Colonic mucosa (tissue), 4 donors: ENCODE measurements around the gene KIF6. TPM values are rescaled to one million over a fixed set of nuclear protein-coding genes. Genes with fewer than 3 reads are reported as not detected.

Experiments
- DNase-seq: peaks from one replicate; pipeline ENCODE4 v3.0.0-alpha.2; 2020
- H3K27ac ChIP-seq: fragments of 200-600 bp; one replicate; pipeline ENCODE4 v1.8.0; 2021
- H3K27me3 ChIP-seq: fragments of 200-600 bp; one replicate; pipeline ENCODE4 v1.8.0; 2021
- H3K36me3 ChIP-seq: fragments of 200-600 bp; one replicate; pipeline ENCODE4 v1.8.0; 2021
- H3K4me1 ChIP-seq: fragments of 200-600 bp; one replicate; pipeline ENCODE4 v1.8.0; 2021; ENCODE audit warnings: mild to moderate bottlenecking
- H3K4me3 ChIP-seq: fragments of 200-600 bp; one replicate; pipeline ENCODE4 v1.8.0; 2021
- H3K9ac ChIP-seq, 2 donors: one replicate each; pipeline ENCODE4 v1.7.0; 2013; ENCODE audit warnings: control low read depth in 2 of 2, low read depth in 2 of 2, low read length in 2 of 2
- H3K9me3 ChIP-seq: fragments of 200-600 bp; one replicate; pipeline ENCODE4 v1.8.0; 2021
- CTCF ChIP-seq: fragments of 200-600 bp; IDR thresholded peaks from one replicate; pipeline ENCODE4 v1.8.0; 2022; ENCODE audit warnings: antibody characterized with exemption, mild to moderate bottlenecking
- intact Hi-C: fragments of 100-400 bp; cut with DNase I; formaldehyde crosslinking; loops from one replicate; pipeline ENCODE4 v1.14.1; 2022
- total RNA-seq, 2 donors: library from RNA; stranded (reverse); fragmentation: NEBNext Ultra II Directional in 1 of 2; extraction: Animal tissue kit (Norgen Biotek cat#: 25700) in 1 of 2; gene quantifications; one replicate each; pipeline ENCODE4 v1.2.1, GENCODE V29; 2021
- donor health status: healthy.
- donor health status: DM: no; HTN: no; CAD: no.
- donor health status: DM: no; HTN: no; CAD: no.

The KIF6 gene
- total RNA-seq, 2 donors from 2014 or later: 0.08 to 0.17 TPM

GRCh38 chr6:39343396-39343870, 381.8 kb downstream of the KIF6 start:
- TF ChIP-seq CTCF: no peak
- Histone ChIP-seq H3K27ac (no peak overlapping the region), H3K4me3 (no peak overlapping the region), H3K9ac (no peak overlapping the region), H3K4me1 (no peaks in the 10 kb centered on the region), H3K9me3 (no peaks in the 10 kb centered on the region), H3K27me3 (no peaks in the 10 kb centered on the region), H3K36me3 (no peaks in the 10 kb centered on the region)
- intact Hi-C loops: no loop called here
- DNase-seq: no peak

- Histone ChIP-seq H3K27me3 (no peaks in the 10 kb centered on the region), H3K27ac (no peak overlapping the region), H3K9ac (no peak overlapping the region), H3K9me3 (no peaks in the 10 kb centered on the region), H3K4me1 (no peaks in the 10 kb centered on the region), H3K4me3 (no peak overlapping the region), H3K36me3 (no peaks in the 10 kb centered on the region)
- no peak for TF ChIP-seq CTCF
- DNase-seq: no peak
- intact Hi-C loops: no loop called here
These were observed 382.4 kb downstream of the KIF6 start for GRCh38 chr6:39342692-39343395.

GRCh38 chr6:39341937-39342336, 383.3 kb downstream of the KIF6 start:
- H3K9ac ChIP-seq: no peak overlapping the region
- H3K4me3 ChIP-seq: no peak overlapping the region
- no peak for TF ChIP-seq CTCF
- intact Hi-C loops: no loop called here
- H3K9me3 ChIP-seq: no peaks in the 10 kb centered on the region
- no peaks in the 10 kb centered on the region for H3K36me3 ChIP-seq
- DNase-seq: no peak
- no peaks in the 10 kb centered on the region for H3K4me1 ChIP-seq
- no peaks in the 10 kb centered on the region for H3K27me3 ChIP-seq
- H3K27ac ChIP-seq: no peak overlapping the region

GRCh38 chr6:39341352-39341751, 383.9 kb downstream of the KIF6 start:
- no peaks in the 10 kb centered on the region for H3K36me3 ChIP-seq
- no peaks in the 10 kb centered on the region for H3K9me3 ChIP-seq
- DNase-seq: no peak
- no peak for TF ChIP-seq CTCF
- no peak overlapping the region for H3K4me3 ChIP-seq
- intact Hi-C loops: no loop called here
- no peaks in the 10 kb centered on the region for H3K27me3 ChIP-seq
- no peaks in the 10 kb centered on the region for H3K4me1 ChIP-seq
- H3K9ac ChIP-seq: no peak overlapping the region
- no peak overlapping the region for H3K27ac ChIP-seq

- Histone ChIP-seq H3K9ac (no peak overlapping the region), H3K9me3 (no peaks in the 10 kb centered on the region), H3K4me1 (no peaks in the 10 kb centered on the region), H3K27me3 (no peaks in the 10 kb centered on the region), H3K27ac (no peak overlapping the region), H3K36me3 (no peaks in the 10 kb centered on the region), H3K4me3 (no peak overlapping the region)
- DNase-seq: no peak
- TF ChIP-seq CTCF: no peak
- intact Hi-C loops: no loop called here
These were observed 385.2 kb downstream of the KIF6 start for GRCh38 chr6:39339868-39340550.
